GM23338 (cell line): Measurements from ENCODE around the gene VGLL4. TPM values are rescaled to one million over a fixed set of nuclear protein-coding genes. Genes with fewer than 3 reads are reported as not detected.

Experiments
- ATAC-seq: fragments of 200-7000 bp; cut with Tn5 transposase; 3 replicates; pipeline ENCODE4 v1.9.1; 2020
- DNase-seq: peaks from one replicate; pipeline ENCODE4 v3.0.0-alpha.2; 2015; ENCODE audit warnings: low spot score
- H2AFZ ChIP-seq: fragments of 200-600 bp; sonication (generic); 2 replicates; pipeline ENCODE4 v1.8.0; 2016; ENCODE audit warnings: antibody characterized with exemption, mild to moderate bottlenecking, moderate library complexity
- H3F3A ChIP-seq: fragments of 200-600 bp; sonication (generic); replicated peaks from 2 replicates; pipeline ENCODE4 v1.8.0; 2017; ENCODE audit warnings: antibody characterized with exemption, mixed run types, low read depth
- H3K27ac ChIP-seq: fragments of 200-600 bp; sonication (generic); 2 replicates; pipeline ENCODE4 v1.6.1; 2016; ENCODE audit warnings: low read depth
- H3K27me3 ChIP-seq: fragments of 200-600 bp; sonication (generic); 2 replicates; pipeline ENCODE4 v1.8.0; 2016; ENCODE audit warnings: mild to moderate bottlenecking, mixed run types, moderate library complexity; ENCODE audit not compliant: insufficient read depth
- H3K36me3 ChIP-seq: fragments of 200-600 bp; sonication (generic); 2 replicates; pipeline ENCODE4 v1.8.0; 2016; ENCODE audit warnings: mild to moderate bottlenecking; ENCODE audit not compliant: insufficient read depth
- H3K4me1 ChIP-seq: fragments of 200-600 bp; sonication (generic); 2 replicates; pipeline ENCODE4 v1.8.0; 2016; ENCODE audit warnings: mild to moderate bottlenecking, moderate library complexity; ENCODE audit not compliant: insufficient read depth
- H3K4me2 ChIP-seq: fragments of 200-600 bp; sonication (generic); 2 replicates; pipeline ENCODE4 v1.7.1; 2017; ENCODE audit warnings: mixed run types
- H3K4me3 ChIP-seq: fragments of 200-600 bp; sonication (generic); 2 replicates; pipeline ENCODE4 v1.6.1; 2016; ENCODE audit warnings: mixed run types
- H3K79me2 ChIP-seq: fragments of 200-600 bp; sonication (generic); replicated peaks from 2 replicates; pipeline ENCODE4 v1.8.0; 2017; ENCODE audit warnings: mild to moderate bottlenecking; ENCODE audit not compliant: insufficient read depth
- H3K9me2 ChIP-seq: fragments of 200-600 bp; sonication (generic); 2 replicates; pipeline ENCODE4 v1.8.0; 2017; ENCODE audit not compliant: insufficient read depth
- H4K20me1 ChIP-seq: fragments of 200-600 bp; sonication (generic); replicated peaks from 2 replicates; pipeline ENCODE4 v1.8.0; 2017; ENCODE audit warnings: mild to moderate bottlenecking; ENCODE audit not compliant: insufficient read depth
- H3K27ac Mint-ChIP-seq: 2 replicates; pipeline ENCODE4 v1.8.0; 2020; ENCODE audit warnings: inconsistent platforms, mild to moderate bottlenecking, moderate library complexity, mixed read lengths
- H3K27me3 Mint-ChIP-seq: 3 replicates; pipeline ENCODE4 v1.8.0; 2022; ENCODE audit warnings: low read depth, mild to moderate bottlenecking, moderate library complexity, mixed read lengths, inconsistent platforms; ENCODE audit not compliant: insufficient read depth, poor library complexity
- H3K36me3 Mint-ChIP-seq: 3 replicates; pipeline ENCODE4 v1.8.0; 2021; ENCODE audit warnings: low read depth, mild to moderate bottlenecking, inconsistent platforms, moderate library complexity, mixed read lengths
- H3K4me1 Mint-ChIP-seq: 3 replicates; pipeline ENCODE4 v1.8.0; 2020; ENCODE audit warnings: mild to moderate bottlenecking, inconsistent platforms, mixed read lengths
- H3K4me3 Mint-ChIP-seq: 3 replicates; pipeline ENCODE4 v1.8.0; 2021; ENCODE audit warnings: moderate library complexity, mild to moderate bottlenecking, inconsistent platforms, mixed read lengths
- H3K9me3 Mint-ChIP-seq: 3 replicates; pipeline ENCODE4 v1.8.0; 2020; ENCODE audit warnings: moderate library complexity, mild to moderate bottlenecking, inconsistent platforms, mixed read lengths
- CREB1 ChIP-seq: fragments of 250-450 bp; sonication (Bioruptor Pico); IDR thresholded peaks from 2 replicates; pipeline ENCODE4 v1.5.0; 2020; ENCODE audit warnings: low read depth, mild to moderate bottlenecking, moderate library complexity
- CTCF ChIP-seq, 2 experiments: fragments of 200-600 bp in 1 of 2; sonication (generic) in 1 of 2; conservative IDR thresholded peaks; 2 replicates each; pipeline versions ENCODE4 v1.5.1 to v1.6.1; 2016 to 2017; ENCODE audit warnings: antibody characterized with exemption in 2 of 2, low read depth in 2 of 2, mild to moderate bottlenecking in 2 of 2, moderate library complexity in 1 of 2
- EZH2 ChIP-seq: fragments of 200-600 bp; sonication (generic); IDR thresholded peaks from one replicate; pipeline ENCODE4 v1.8.0; 2017; ENCODE audit warnings: antibody characterized with exemption, mild to moderate bottlenecking, low read depth; ENCODE audit not compliant: unreplicated experiment
- EZH2phosphoT487 ChIP-seq: fragments of 200-600 bp; sonication (generic); IDR thresholded peaks from one replicate; pipeline ENCODE4 v1.8.1; 2018; ENCODE audit warnings: antibody characterized with exemption; ENCODE audit not compliant: unreplicated experiment
- JUNB ChIP-seq: IDR thresholded peaks from one replicate; pipeline ENCODE4 v1.6.1; 2016; ENCODE audit warnings: antibody characterized with exemption; ENCODE audit not compliant: unreplicated experiment
- NANOG ChIP-seq: IDR thresholded peaks from 2 replicates; pipeline ENCODE4 v1.6.1; 2016; ENCODE audit warnings: antibody characterized with exemption, borderline replicate concordance
- POLR2AphosphoS5 ChIP-seq: IDR thresholded peaks from 2 replicates; pipeline ENCODE4 v1.6.1; 2016; ENCODE audit warnings: antibody characterized with exemption, low read depth
- REST ChIP-seq: IDR thresholded peaks from one replicate; pipeline ENCODE4 v1.6.1; 2018; ENCODE audit warnings: antibody characterized with exemption; ENCODE audit not compliant: unreplicated experiment
- STAT1 ChIP-seq: IDR thresholded peaks from one replicate; pipeline ENCODE4 v1.6.1; 2016; ENCODE audit warnings: antibody characterized with exemption; ENCODE audit not compliant: unreplicated experiment
- ZNF114 ChIP-seq: fragments of 250-450 bp; sonication (Bioruptor Pico); IDR thresholded peaks from 2 replicates; pipeline ENCODE4 v1.5.0; 2020; ENCODE audit warnings: mild to moderate bottlenecking, moderate library complexity
- ZNF331 ChIP-seq: fragments of 250-450 bp; sonication (Bioruptor Pico); IDR thresholded peaks from 2 replicates; pipeline ENCODE4 v1.5.0; 2020; ENCODE audit warnings: low read depth, mild to moderate bottlenecking, moderate library complexity
- ZNF462 ChIP-seq: fragments of 250-450 bp; sonication (Bioruptor Pico); IDR thresholded peaks from 2 replicates; pipeline ENCODE4 v1.5.0; 2020; ENCODE audit warnings: mild to moderate bottlenecking, moderate library complexity
- polyA plus RNA-seq: library from polyadenylated mRNA; unstranded; fragments of >200 nt; fragmentation: Nextera tagmentation; extraction: Ambion mirVana; gene quantifications from 2 replicates; pipeline ENCODE4 v1.2.1, GENCODE V29; 2016
- total RNA-seq: library from RNA; depleted of rRNA; stranded (reverse); fragments of >200 nt; shearing (Covaris generic); gene quantifications from 2 replicates; pipeline ENCODE4 v1.2.3, GENCODE V29; 2014
- TF ChIP-seq, protein P1 (sequence below): IDR thresholded peaks from 2 replicates; pipeline ENCODE4 v1.6.1; 2016; ENCODE audit warnings: antibody characterized with exemption

VGLL4 gene
- total and polyA plus RNA-seq, 2 experiments from 2014 or later = 20.8 to 45.9 TPM

DNA sequence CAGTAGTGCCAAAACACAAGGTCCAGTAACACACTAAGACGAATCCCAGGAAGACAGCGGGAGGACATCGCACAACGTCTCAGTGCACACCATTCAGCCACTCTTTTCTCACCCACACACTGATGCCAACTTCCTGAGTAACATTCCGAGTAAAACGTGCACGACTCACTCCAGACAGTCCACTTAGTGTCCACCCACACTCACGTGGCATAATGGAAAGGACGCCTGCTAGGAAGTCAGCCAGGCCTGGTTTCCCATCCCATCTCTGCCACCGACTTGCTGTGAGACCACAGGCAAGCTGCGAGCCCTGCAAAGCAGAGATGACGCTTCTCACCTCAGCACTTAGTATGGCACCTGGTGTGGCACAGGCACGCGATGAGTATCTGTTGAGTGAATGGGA is 36.8 kb upstream of the VGLL4 start:
- peaks cover 10% of the 10 kb centered on the region for H3K27me3 Mint-ChIP-seq
- H3K27ac ChIP-seq = no peak overlapping the region
- no peaks in the 10 kb centered on the region for H3K9me3 Mint-ChIP-seq
- no peak overlapping the region for H2AFZ ChIP-seq
- H3K36me3 Mint-ChIP-seq = 0 out of 3 replicates have a peak, but pooled peaks cover 4% of the 10 kb centered on the region
- no peaks in the 10 kb centered on the region for H3K36me3 ChIP-seq
- H3K27me3 ChIP-seq = no peaks in the 10 kb centered on the region
- H3K4me2 ChIP-seq = no peak overlapping the region
- H3K27ac Mint-ChIP-seq = no peak overlapping the region
- no peak for DNase-seq
- H3K4me3 Mint-ChIP-seq = no peak overlapping the region
- H3F3A ChIP-seq = no peaks in the 10 kb centered on the region
- no peaks in the 10 kb centered on the region for H3K4me1 Mint-ChIP-seq
- H3K4me1 ChIP-seq = no peaks in the 10 kb centered on the region
- H3K9me2 ChIP-seq = no peaks in the 10 kb centered on the region
- TF ChIP-seq STAT1 = no peak
- no peak for TF ChIP-seq POLR2AphosphoS5
- TF ChIP-seq EZH2 = no peak
- TF ChIP-seq REST = no peak
- no peak for TF ChIP-seq JUNB
- TF ChIP-seq ZNF114 (CRISPR knock-in tag) = no peak
- TF ChIP-seq, protein P1, sequence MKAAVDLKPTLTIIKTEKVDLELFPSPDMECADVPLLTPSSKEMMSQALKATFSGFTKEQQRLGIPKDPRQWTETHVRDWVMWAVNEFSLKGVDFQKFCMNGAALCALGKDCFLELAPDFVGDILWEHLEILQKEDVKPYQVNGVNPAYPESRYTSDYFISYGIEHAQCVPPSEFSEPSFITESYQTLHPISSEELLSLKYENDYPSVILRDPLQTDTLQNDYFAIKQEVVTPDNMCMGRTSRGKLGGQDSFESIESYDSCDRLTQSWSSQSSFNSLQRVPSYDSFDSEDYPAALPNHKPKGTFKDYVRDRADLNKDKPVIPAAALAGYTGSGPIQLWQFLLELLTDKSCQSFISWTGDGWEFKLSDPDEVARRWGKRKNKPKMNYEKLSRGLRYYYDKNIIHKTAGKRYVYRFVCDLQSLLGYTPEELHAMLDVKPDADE = no peak
- no peak for TF ChIP-seq ZNF331 (CRISPR knock-in tag)
- no peak for TF ChIP-seq CREB1 (CRISPR knock-in tag)
- TF ChIP-seq NANOG = no peak
- no peak for TF ChIP-seq CTCF (conservative IDR thresholded peaks at IDR 0.05; ENCODE audit: low read depth in 2 of 2)
- TF ChIP-seq EZH2phosphoT487 = no peak
- no peak for TF ChIP-seq ZNF462 (CRISPR knock-in tag)
- ATAC-seq = no peak
- no peak overlapping the region for H3K4me3 ChIP-seq
- H3K79me2 ChIP-seq = no peaks in the 10 kb centered on the region
- 0 out of 2 replicates have a peak, but pooled peaks cover 5% of the 10 kb centered on the region for H4K20me1 ChIP-seq
